ENCODE results near the gene SPATA31D3.
"Not testable (repeated sequence)": the region's sequence is repeated elsewhere in the genome, so short reads cannot be mapped to it uniquely, and the experiment has no call there.

SPATA31D3 gene

GRCh38 chr9:81976351-81976750 is 33.1 kb downstream of the SPATA31D3 start:
- in situ Hi-C loops (cut with MboI; ENCODE audit: low sequenced_read_pairs), result no loop called here

GRCh38 chr9:81979196-81979595 is 35.9 kb downstream of the SPATA31D3 start:
- in situ Hi-C loops (cut with MboI; ENCODE audit: low sequenced_read_pairs), result no loop called here

GRCh38 chr9:81980568-81980967 is 37.3 kb downstream of the SPATA31D3 start:
- in situ Hi-C loops (cut with MboI; ENCODE audit: low sequenced_read_pairs), result no loop called here

DNA sequence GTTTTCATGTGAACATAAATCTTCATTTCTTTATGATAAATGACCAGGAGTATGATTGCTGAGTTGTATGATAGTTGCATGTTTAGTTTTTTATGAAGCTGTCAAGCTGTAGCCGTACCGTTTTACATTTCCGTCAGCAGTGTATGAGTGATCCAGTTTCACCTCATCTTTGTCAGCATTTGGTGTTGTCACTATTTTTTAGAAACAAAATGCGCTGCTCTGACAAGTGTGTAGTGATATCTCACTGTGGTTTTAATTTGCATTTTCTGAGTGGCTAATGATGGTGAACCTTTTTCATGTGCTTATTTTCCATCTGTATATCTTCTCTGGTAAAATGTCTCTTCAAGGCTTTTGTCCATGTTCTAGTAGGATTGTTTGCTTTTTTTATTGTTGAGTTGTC is 38.6 kb downstream of the SPATA31D3 start:
- in situ Hi-C loops (cut with MboI; ENCODE audit: low sequenced_read_pairs), result no loop called here

GRCh38 chr9:81984928-81985327 is 41.6 kb downstream of the SPATA31D3 start:
- in situ Hi-C loops (cut with MboI; ENCODE audit: low sequenced_read_pairs), result no loop called here

GRCh38 chr9:81986051-81986450 is 42.8 kb downstream of the SPATA31D3 start:
- in situ Hi-C loops (cut with MboI; ENCODE audit: low sequenced_read_pairs), result no loop called here

GRCh38 chr9:81988472-81988871 is 45.2 kb downstream of the SPATA31D3 start, which contains the start of gene SPATA31D1:
SPATA31D1 (plus strand) TSS chr9:81988772; CDS start chr9:81988819, 47 bp downstream.
- in situ Hi-C loops (cut with MboI; ENCODE audit: low sequenced_read_pairs), result not testable (repeated sequence)

- in situ Hi-C loops (cut with MboI; ENCODE audit: low sequenced_read_pairs), result no loop called here
Measured at GRCh38 chr9:81989700-81990099, 46.4 kb downstream of the SPATA31D3 start.

DNA sequence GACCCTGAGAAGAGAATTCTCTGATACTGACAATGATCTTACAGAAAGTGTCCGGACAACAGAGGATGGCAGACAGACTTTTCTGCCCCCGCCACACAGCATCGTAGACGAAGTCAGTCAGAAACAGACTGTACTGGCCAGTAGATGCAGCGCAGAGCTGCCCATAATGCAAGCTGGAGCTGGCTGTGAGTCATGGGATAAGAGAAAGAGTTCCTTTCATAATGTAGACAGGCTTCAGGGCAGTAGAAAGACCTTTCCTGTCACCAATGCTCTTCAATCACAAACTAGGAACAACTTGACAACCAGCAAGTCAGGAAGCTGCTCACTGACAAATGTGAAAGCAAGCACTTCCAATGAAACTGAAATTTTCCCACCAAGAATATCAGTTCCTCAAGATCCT is 50.4 kb downstream of the SPATA31D3 start:
- in situ Hi-C loops (cut with MboI; ENCODE audit: low sequenced_read_pairs), result no loop called here

Measured in HL-60/S4 treated with retinoic acid at 250 ng/mL for 4 days and 3 days (cell line).